Measurements from ENCODE around the gene DCDC2C.

The DCDC2C gene

GRCh38 chr2:3840611-3841155 lies 137.3 kb downstream of the DCDC2C start:
- no peak overlapping the region for H3K4me3 ChIP-seq (ENCODE audit: low read depth, low read length)
- TF ChIP-seq, protein P1, sequence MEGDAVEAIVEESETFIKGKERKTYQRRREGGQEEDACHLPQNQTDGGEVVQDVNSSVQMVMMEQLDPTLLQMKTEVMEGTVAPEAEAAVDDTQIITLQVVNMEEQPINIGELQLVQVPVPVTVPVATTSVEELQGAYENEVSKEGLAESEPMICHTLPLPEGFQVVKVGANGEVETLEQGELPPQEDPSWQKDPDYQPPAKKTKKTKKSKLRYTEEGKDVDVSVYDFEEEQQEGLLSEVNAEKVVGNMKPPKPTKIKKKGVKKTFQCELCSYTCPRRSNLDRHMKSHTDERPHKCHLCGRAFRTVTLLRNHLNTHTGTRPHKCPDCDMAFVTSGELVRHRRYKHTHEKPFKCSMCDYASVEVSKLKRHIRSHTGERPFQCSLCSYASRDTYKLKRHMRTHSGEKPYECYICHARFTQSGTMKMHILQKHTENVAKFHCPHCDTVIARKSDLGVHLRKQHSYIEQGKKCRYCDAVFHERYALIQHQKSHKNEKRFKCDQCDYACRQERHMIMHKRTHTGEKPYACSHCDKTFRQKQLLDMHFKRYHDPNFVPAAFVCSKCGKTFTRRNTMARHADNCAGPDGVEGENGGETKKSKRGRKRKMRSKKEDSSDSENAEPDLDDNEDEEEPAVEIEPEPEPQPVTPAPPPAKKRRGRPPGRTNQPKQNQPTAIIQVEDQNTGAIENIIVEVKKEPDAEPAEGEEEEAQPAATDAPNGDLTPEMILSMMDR (IDR thresholded peaks at IDR 0.05; ENCODE audit: low read depth, low read length): no peak
- in situ Hi-C loops (cut with HindIII; ENCODE audit: low sequenced_read_pairs): no loop called here
- DNase-seq (ENCODE audit: low read depth, low spot score): no peak

GRCh38 chr2:3847397-3848052 lies 144.2 kb downstream of the DCDC2C start:
- no peak for DNase-seq (ENCODE audit: low read depth, low spot score)
- in situ Hi-C loops (cut with HindIII; ENCODE audit: low sequenced_read_pairs): no loop called here
- TF ChIP-seq, protein P1 (IDR thresholded peaks at IDR 0.05; ENCODE audit: low read depth, low read length): no peak
- H3K4me3 ChIP-seq (ENCODE audit: low read depth, low read length): no peak overlapping the region

DNA sequence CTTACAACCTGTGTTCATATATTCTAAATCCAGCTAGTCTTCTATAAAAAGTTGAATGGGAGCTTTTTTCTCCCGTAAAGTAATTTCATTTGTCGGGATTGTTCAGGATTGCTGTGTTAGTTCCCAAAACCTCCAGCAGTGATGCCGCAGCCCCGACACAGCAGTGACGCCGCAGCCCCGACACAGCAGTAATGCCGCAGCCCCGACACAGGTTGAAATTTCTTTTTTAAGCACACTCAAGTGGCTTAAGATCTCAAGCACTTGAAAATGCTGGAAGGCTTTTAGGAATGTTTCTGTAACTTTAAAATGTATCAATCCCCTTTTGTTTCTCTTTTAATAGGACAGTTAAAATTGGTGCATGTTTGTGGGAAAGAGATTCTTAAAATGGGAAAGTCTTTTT lies 145.4 kb downstream of the DCDC2C start:
- H3K4me3 ChIP-seq (ENCODE audit: low read depth, low read length): no peak overlapping the region
- in situ Hi-C loops (cut with HindIII; ENCODE audit: low sequenced_read_pairs): no loop called here
- TF ChIP-seq, protein P1 (IDR thresholded peaks at IDR 0.05; ENCODE audit: low read depth, low read length): no peak
- no peak for DNase-seq (ENCODE audit: low read depth, low spot score)

DNA sequence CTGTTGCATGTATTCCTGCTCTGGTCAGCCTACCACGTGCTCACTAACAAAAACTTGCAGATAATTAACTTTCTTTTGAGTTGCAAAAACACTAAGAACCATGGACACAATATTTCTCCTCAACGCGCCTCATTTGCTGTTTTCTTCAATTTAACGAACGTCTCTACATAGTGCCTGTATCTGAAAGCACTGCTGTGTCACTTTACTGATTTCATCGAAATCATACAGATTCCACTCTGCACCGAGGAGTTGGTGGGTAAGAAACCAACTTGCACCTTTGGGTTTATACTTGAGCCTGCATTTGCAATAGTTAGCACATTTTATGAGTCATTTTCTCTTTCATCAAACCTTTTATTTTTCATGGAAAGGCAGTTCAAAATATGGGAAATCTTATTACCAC lies 145.8 kb downstream of the DCDC2C start:
- TF ChIP-seq, protein P1 (IDR thresholded peaks at IDR 0.05; ENCODE audit: low read depth, low read length): no peak
- in situ Hi-C loops (cut with HindIII; ENCODE audit: low sequenced_read_pairs): no loop called here
- no peak for DNase-seq (ENCODE audit: low read depth, low spot score)
- H3K4me3 ChIP-seq (ENCODE audit: low read depth, low read length): no peak overlapping the region

DNA sequence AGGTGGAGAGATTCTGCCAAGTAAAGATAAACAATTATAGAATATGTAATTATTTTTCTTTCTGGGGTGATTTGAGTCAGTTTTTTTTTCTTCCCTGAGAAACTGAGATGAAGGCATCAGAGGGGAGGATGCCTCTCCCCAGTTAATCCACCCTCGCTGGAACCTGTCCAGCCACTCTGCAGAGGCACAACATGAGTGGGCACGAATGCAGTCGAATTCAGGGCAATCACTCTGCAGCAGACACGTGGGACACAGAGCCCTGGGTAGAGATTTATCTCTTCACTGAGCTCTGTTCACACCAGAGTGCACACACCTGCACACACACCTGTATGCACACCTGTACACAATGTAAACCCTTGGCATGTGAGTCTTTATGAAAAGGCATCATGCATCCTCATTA lies 154.2 kb downstream of the DCDC2C start:
- in situ Hi-C loops (cut with HindIII; ENCODE audit: low sequenced_read_pairs): no loop called here
- DNase-seq (ENCODE audit: low read depth, low spot score): no peak
- H3K4me3 ChIP-seq (ENCODE audit: low read depth, low read length): no peak overlapping the region
- TF ChIP-seq, protein P1 (IDR thresholded peaks at IDR 0.05; ENCODE audit: low read depth, low read length): no peak

GRCh38 chr2:3864943-3865865 lies 161.8 kb downstream of the DCDC2C start:
- no peak overlapping the region for H3K4me3 ChIP-seq (ENCODE audit: low read depth, low read length)
- in situ Hi-C loops (cut with HindIII; ENCODE audit: low sequenced_read_pairs): no loop called here
- TF ChIP-seq, protein P1 (IDR thresholded peaks at IDR 0.05; ENCODE audit: low read depth, low read length): no peak
- no peak for DNase-seq (ENCODE audit: low read depth, low spot score)

Measured in astrocyte of the spinal cord (primary cell).